GM21619 (cell line): ENCODE data around the gene SERPINB6.

Experiments used
- ATAC-seq: cut with Tn5 transposase; IDR thresholded peaks from one replicate; pipeline ENCODE4 v1.9.1; 2021; ENCODE audit not compliant: unreplicated experiment

SERPINB6 gene

DNA sequence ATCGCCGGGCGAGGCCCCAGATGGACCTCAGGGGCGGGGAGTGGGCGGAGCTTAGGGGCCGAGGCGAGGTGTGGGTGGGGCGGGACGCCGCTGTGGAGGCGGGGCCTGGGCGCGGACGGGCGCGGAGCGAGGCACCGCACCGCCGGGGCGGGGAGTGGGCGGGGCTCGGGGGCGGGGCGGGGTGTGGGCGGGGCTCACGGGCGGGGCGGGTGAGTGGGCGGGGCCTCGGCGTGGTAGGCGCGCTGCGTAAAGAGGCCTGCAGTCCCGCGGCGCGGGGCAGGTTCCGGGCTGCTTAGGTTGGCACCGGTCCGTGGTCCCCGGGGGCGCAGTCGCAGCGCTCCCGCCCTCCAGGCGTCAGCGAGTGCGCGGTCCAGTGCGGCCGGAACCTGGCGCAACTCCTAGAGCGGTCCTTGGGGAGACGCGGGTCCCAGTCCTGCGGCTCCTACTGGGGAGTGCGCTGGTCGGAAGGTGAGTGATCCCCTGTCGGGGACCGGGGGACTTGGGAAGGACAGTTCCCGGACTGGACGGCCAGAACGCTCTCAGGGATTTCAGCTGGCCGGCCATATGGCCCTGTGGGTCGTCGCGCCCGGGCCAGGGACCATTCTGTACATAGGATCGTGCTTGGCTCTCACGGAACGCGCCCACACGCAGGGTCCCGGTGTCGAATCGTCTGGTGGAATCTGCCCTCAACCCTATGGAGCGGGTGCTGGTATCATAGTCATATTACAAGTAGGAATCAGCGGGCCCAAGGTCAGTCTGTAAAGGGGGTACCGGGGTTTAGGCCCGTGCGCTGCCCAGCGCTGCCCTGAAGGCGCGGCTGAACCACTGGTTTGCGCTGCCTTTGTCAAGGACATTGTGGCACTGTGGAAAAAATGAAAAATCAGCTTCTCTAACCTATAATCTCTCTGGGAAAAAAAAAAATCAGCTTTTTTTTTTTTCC lies 28.5 kb upstream of the SERPINB6 start, which contains the start of gene NQO2:
Gene NQO2 (plus strand): TSS at position 277 of the 940 bp plus-strand sequence. CDS start 6,659 bp downstream, outside the sequence.
- peak; percentile 61 for ATAC-seq

DNA sequence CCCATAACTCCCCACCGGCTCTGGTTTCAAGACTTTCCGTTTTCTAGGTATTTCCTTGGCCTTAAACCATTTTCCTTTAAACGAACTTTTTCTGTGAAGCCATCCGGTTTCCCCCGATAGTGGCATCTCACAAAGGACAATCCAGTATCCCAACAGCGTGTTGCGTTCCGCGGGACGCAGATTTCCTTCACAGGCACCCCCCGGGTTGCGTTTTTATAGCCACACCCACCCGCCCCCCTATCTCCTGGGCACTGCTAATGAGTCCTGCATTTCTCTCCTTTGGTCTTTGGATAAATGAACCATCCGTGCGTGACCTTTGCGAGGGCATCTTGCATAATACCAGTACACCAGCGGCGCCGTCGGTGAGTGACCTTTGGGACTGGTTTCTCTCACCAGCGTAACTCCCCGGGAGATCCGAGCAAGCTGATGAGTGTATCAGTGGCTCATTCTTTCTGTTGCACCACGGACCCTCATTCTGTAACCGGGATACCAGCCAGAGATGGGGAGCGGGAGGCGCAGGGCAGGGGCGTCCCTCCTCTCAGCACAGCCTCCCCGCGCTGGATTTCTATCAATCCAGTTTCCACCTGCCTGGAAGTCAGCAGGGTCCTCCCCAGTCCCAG lies 27.7 kb upstream of the SERPINB6 start:
- ATAC-seq: no peak

DNA sequence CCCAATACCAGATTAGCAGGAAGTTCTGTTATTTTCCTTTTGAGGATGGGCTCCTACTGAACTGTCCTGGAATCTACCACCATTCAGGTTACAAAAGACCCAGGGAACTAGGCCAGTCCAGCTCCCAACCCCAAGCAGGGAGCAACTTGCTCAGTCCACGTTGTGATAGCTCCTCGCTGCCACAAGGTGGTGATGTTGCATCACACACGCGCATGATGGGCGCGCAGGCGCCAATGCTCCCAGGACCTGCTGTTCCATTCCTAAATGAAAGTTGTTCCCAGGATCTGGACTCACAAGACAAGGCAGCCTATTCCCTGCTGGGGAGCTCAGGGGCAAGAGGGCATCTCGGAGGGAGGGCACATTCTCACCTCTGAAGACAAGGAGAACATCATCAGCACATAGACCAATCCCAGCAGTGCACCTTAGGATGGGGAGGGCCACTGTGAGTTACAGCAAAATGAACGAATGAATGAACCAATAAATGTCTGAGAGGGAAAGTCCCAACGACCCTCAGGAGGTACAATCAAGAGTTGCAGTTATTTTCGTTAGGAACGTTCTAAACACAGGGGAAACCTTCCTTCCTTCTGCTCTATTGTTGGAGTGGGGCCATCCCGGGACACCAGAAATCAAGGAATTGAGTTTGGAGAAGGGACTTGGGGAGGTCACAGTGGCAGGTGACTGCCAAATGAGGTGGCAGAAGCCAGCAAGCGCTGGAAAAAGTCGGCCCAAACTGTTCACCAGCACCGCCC lies 27.1 kb upstream of the SERPINB6 start:
- ATAC-seq: peak; percentile 33

DNA sequence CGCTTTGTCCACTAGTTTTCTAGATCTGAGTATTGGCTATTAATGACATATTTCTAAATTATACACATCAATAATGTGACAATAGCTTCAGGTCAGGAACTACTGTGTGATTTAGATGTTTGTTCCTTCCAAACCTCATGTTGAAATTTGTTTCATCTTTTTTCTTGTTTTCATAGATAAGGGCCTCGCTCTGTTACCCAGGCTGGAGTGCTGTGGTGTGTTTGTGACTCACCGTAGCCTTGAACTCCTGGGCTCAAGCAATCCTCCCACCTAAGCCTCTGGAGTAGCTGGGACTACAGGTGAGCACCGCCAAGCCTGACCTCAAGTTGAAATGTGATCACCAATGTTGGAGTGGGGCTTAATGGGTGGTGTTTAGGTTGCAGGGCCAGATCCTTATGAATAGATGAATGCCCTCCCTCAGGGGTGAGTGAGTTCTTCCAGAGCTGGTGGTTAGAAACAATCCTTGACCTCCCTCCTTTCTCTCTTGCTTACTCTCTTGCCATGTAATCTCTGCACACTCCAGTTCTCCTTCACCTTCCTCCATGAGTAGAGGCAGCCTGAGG lies 22.5 kb upstream of the SERPINB6 start:
- ATAC-seq: no peak

DNA sequence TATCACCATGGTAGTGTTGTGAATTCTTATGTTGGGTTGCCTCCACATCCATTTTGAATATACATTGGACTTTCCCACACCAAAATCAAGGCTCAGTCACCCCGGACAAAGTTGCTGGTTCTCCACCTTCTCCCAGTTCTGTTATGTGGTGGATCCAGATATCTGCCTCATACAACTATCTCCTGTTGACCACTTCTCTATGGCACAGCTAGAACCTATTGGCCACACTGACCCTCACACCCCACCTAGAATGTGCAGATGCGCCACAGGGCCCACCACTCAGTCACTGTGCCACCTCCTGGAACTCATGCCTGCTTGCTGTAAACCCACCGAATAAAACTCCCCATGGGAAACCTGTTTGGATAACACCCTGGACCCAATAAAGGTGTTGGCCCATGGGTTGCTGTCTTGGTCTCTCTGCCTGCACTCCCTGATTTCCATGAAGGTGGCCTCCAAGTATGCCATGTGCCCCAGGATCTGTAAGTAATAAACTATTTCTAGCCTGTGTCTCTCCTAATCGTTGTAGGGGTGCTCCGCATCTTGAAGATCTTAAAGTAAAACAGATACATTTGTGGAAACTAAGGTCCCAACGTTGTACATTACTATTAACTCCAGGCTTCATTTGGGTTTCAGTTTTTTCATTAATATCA lies 21.1 kb upstream of the SERPINB6 start:
- ATAC-seq: no peak

DNA sequence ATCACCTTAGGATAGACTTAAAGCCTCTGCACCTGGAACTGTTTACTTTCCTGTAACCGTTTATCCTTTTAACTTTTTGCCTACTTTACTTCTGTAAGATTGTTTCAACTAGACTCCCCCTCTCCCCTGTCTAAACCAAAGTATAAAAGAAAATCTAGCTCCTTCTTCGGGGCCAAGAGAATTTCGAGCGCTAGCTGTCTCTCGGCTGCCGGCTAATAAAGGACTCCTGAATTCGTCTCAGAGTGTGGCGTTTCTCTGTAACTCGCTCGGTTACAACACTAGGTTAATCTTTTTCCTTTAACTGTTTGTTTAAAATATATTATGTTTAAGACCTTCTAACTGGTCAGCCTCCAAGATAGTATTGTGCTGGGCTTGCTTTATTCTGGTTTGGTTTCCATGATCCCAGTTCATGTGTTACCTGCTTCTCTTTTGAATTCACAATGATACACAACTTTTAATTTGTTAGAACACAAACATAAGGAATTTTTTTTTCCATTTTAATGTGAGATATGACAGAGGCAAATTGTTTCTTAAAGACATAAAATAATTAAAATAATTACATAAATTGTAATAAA lies 19.7 kb upstream of the SERPINB6 start:
- ATAC-seq: no peak

DNA sequence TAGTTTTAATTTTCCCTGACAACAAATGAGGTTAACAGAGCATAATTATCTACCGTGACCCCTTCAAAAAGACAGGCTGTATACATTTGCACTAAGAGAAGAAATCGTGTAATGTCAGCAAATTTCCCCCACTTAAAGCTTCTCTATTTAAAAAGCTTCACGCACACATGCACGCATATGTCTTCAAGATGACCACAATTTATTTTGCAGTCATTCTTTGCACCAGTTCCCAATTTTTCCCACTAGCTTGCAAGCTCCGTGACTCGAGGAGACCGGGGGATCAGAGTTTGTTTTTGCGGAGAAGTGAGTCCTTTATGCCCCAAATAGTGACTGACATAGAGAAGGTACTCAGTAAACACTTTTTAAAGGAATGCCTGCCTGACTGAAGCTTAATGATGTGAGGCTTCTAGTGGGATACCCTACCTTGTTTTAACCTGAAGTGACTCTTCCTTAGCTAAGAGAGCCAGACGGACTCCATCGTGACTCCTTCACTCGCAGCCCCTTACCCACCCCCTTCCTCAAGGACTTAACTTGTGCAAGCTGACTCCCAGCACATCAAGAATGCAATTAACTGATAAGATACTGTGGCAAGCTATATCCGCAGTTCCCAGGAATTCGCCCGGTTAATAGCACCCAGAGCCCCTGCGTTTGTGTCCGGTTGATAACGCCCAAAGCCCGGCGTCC lies 19.0 kb upstream of the SERPINB6 start:
- ATAC-seq: no peak

DNA sequence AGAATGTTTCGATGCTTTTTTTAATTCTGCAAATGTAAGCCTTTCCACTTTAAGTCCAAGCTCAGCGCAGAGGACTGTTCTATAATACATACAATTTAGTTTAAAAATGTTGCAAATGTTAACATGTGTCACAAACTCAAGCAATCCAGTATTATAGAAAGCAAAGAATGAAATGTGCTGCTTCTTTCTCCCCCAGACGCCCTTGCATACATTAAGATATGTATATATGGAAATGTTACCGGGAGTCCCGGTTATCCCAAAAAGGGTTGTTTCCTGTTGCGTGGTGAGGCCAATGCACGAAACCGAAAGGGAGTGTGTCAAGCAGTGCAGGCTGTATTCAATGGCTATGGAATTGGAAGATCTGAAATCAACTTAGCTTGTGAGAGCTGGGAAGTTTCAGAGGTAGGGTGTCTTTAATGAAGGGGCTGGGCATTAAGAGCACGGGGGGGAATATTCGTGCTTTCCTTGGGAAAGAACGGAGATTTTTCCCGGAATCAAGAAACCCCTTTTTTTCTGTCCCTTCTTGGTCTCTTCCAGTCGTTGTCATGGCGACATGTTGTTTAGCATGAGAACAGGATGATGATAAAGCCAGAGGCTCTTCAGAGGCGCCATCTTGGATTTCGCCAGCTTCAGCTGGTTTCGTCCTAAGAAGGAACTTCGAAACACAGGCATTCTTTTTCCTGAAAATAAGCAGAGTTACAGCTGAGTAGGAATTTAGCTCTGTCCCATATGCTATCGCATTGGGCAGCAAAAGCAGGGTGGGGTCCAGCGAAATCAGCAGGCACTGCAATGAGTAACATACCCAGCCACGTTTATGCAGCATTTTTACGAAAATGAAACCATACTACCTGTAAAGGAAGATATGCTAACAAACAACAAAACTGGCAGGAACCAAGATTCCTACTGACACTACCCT lies 18.2 kb upstream of the SERPINB6 start:
- peak; percentile 64 for ATAC-seq

DNA sequence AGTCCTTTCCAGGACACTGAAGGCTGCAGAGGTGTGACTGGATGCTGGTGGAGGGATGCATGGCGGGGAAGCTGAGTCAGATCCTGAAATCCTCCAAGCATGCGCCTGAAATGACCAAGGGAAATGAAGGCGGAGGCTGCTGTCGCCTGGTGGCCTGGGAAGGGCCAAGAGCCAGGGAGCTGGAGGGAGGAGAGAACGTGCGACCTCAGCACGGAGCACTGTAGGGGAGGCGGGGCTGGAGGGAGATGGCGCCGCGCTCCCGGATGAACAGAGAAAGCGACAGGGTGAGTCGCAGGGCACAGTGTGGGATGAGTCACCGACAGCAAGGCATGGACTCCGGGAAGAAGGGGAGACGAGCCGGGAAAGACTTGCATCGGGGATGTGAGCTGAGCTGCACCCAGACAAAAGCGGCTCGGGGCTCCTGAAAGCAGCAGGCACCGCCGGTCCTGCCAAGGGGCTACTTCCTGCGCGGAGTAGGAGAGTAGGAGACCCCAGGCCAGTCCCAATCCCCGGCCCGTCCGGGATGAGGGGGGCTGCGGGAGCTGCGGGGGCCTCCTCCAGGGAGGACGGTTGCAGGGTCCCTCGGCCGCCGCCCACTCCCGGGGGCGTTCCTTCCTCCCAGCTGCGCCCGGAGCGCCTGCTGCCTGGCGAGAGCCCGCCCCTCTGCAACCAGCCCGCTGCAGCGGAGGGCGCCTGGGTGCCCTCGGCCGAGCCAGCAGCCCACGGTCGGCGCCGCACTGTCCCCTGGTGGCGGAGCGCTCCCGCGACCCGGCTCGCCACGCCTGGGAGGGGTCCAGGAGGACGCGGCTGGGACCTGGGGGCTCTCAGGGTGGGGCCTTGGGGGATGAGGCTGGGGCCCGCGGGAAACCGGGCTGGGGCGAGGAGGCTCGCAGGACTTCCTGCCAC lies 17.3 kb upstream of the SERPINB6 start:
- ATAC-seq: peak; percentile 68

DNA sequence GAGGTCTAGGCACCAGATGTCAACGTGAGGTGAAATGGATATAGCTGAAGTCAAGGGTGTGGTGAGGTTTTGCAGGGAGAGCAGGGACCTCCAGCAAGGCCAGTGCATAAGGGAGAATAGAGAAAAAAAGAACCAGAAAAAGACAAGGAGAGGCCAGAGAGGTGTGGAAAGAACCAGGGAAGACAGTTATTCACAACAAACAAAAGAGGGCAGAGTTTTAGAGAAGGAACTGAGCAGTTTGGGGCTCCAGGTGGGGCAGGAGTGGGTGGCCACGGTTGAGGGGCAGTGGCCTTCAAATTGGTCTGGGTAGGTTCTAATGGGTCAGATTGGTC lies 16.7 kb upstream of the SERPINB6 start:
- ATAC-seq: no peak

DNA sequence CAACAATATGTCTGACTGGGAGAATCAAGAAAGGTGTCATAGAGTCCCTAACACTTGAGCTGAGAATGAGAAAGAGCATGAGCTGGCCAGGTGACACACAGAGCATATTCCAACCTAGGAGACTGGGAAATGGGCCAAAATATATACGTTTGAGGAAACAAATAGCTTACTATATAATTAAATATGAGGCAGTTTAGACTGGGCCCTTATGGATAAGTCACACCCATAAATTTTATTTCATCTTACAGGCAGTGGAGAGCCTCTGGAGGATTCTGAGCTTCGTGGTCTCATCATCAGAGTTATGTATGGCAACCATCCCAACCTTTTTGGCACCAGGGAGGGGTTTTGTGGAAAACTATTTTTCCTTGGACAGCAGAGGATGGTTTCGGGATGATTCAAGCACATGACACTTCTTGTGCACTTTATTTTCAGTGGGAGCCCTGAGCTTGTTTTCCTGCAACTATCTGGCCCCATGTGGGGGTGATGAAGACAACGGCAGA lies 15.4 kb upstream of the SERPINB6 start:
- no peak for ATAC-seq

DNA sequence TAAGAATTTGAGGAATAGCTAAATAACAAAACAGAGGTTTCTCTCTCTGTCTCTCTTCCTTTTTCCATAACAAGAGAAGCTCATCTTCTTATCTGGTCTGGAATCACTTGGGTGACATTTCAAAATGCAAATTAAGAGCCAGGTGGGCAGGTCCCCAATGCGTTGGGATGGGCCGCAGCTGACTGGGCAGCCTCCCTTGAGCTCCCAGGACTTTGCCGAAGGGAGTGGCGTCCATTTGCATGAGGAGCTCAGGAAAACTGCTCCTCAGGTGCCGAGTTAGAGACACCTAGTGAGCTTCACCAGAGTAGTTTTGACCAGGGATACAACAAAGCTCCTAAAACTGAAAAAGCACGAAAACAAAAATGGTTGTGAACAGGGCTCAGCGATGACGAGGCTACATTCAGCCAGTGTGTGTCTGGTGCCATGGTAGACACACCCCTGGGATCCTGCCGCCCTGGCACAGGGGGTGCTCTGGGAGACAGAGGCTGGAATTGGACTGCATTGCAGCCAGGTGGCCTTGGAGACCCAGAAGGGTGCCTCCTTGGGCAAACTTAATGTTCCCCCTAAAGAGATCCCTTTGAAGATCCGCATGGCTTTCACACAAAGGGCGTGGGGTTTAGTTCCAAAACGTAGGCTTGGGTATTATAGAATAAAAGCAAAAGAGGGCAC lies 13.5 kb upstream of the SERPINB6 start:
- no peak for ATAC-seq

DNA sequence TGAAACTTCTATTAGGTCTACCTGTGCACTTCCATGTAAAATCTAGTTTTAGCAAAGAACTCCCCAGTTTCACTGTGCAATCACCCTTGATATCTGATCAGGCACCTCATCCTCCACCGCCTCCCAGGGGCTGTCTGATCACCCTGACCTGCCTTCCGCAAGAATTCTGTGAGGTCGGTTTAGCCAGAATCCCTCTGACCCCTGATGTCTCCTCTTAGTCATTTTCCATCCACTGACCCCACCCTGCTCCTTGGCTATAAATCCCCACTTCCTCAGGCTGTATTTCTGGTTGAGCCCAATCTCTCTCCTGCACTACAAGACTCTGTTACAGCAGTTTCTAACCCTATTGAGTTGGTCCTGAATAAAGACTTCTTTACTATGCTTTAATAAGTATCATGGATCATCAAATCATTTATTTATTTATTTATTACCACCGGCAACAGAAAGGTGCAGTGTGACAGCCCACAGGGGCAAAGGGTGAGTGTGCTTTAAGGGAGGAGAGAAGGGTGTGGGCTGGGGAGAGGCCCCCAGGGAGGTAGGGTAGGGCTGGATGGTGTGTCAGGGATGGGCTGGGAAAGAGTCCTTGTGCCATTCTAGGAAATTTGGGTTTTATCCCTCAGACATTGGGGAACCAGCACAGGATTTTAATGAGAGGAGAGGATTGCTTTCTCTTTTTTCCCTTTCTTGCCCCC lies 11.2 kb upstream of the SERPINB6 start:
- no peak for ATAC-seq

DNA sequence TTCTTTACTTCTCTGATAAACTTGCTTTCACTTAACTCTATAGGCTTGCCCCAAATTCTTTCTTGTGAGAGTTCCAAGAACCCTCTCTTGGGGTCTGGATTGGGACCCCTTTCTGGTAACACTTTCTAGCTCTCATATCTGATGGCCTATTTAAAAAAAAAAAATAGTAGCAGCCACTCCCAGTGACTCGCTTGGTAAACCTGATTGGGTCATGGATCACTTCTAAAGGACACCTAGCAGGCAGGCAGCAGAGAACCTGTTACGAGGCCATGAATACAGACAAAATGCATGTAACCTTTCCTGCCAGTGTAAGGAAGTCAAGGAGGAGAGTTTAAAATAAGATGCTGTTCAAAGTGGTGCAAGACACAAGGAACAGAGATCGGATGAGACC lies 9.1 kb upstream of the SERPINB6 start:
- ATAC-seq: no peak

DNA sequence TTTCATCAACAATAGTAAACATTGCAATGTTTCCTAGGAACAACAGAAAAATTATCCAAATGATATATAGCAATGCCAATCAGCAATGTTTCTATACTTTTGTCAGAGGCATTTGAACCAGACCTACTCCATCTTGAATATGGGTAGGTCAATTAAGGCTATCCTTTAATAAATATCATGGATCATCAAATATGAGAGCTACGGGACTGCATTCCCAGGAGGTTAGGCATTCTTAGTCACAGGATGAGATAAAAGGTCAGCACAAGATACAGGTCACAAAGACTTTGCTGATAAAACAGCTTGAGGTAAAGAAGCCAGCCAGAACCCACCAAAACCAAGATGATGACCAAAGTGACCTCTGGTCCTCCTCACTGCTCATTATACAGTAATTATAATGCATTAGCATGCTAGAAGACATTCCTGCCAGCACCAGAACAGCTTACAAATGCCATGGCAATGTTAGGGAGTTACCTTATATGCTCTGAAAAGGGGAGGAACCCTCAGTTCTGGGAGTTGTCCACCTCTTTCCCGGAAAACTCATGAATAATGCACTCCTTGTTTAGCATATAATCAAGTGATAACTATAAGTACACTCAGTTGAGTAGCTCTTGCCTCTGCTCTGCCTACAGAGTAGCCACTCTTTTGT lies 8.6 kb upstream of the SERPINB6 start:
- ATAC-seq: no peak

DNA sequence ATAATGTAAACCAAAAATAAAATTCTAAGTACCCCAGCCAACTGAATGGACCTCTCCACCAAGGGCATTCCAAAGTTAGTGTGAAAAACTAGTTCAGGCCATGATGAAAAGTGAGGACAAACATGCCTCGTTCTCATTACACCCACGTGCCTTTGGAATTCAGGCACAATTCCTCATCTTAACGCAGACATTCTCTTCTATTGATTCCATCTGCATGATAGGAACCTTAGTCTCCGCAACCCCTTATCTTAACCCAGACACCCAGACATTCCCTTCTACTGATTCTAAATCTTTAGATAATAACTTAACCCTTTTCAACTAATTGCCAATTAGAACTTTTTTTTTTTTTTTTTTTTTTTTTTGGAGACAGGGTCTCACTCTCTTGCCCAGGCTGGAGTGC lies 7.6 kb upstream of the SERPINB6 start:
- ATAC-seq: no peak
